IPS-20b (cell line): ENCODE measurements around the gene CTSZ.
A peak's percentile ranks its signal among the peaks of the same experiment; 100 is the strongest.

Experiments used
- H3K27ac ChIP-seq: one replicate; pipeline ENCODE4 v1.5.1; 2013; ENCODE audit warnings: low read length
- H3K27me3 ChIP-seq: 2 replicates; pipeline ENCODE4 v1.6.1; 2013; ENCODE audit warnings: mild to moderate bottlenecking, low read length, inconsistent platforms; ENCODE audit not compliant: insufficient read depth
- H3K36me3 ChIP-seq: 2 replicates; pipeline ENCODE4 v1.6.1; 2013; ENCODE audit warnings: low read depth, mild to moderate bottlenecking, inconsistent platforms, low read length, moderate library complexity; ENCODE audit not compliant: insufficient read depth
- H3K4me1 ChIP-seq: 2 replicates; pipeline ENCODE4 v1.6.1; 2013; ENCODE audit warnings: mild to moderate bottlenecking, control low read depth, inconsistent platforms, low read length, moderate library complexity; ENCODE audit not compliant: insufficient read depth
- H3K4me3 ChIP-seq: 2 replicates; pipeline ENCODE4 v1.5.1; 2013; ENCODE audit warnings: mild to moderate bottlenecking, low read length, inconsistent platforms
- H3K9ac ChIP-seq: 2 replicates; pipeline ENCODE4 v1.6.1; 2013; ENCODE audit warnings: low read depth, mild to moderate bottlenecking, inconsistent platforms, low read length, moderate library complexity
- H3K9me3 ChIP-seq: 2 replicates; pipeline ENCODE4 v1.6.1; 2013; ENCODE audit warnings: mild to moderate bottlenecking, low read depth, low read length, inconsistent platforms; ENCODE audit not compliant: insufficient read depth

The CTSZ gene

DNA sequence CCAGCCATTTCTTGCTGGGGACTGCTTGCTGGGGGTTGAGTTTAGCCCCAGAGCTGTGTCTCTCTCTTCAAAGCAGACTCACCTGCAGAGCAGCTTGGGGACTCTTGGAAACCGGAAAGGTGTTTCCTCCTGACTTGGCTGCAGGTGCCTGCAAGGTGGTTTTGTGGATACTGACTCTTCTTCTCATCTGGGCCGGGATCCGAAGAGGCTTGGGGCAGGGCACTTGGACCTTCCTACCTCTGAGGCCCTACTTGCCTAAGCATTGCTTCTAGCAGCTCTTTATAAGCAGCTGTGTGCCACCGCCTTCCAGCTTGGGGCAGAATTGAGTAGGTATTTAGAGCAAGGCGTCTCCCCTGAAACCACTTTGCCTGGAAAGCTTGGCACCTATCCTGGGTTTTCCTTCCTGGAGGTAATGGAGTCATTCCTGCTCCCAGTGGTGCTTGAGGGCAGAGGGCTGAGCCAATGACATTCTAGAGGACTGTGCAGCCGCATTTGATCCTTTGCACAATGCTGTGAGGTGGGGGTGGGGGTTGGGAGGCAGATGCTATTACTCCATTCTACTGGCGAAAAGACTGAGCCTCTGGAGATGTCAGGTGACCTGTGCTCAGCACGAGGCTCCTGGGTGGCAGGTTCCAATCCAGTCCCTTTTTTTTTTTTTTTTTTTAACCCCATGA, 3.4 kb upstream of the CTSZ start:
- H3K27me3 ChIP-seq: peaks cover 37% of the 10 kb centered on the region
- peaks cover 6% of the 10 kb centered on the region for H3K4me1 ChIP-seq
- no peak overlapping the region for H3K27ac ChIP-seq
- H3K36me3 ChIP-seq: no peaks in the 10 kb centered on the region
- no peak overlapping the region for H3K4me3 ChIP-seq
- H3K9me3 ChIP-seq: no peaks in the 10 kb centered on the region
- H3K9ac ChIP-seq: no peak overlapping the region

DNA sequence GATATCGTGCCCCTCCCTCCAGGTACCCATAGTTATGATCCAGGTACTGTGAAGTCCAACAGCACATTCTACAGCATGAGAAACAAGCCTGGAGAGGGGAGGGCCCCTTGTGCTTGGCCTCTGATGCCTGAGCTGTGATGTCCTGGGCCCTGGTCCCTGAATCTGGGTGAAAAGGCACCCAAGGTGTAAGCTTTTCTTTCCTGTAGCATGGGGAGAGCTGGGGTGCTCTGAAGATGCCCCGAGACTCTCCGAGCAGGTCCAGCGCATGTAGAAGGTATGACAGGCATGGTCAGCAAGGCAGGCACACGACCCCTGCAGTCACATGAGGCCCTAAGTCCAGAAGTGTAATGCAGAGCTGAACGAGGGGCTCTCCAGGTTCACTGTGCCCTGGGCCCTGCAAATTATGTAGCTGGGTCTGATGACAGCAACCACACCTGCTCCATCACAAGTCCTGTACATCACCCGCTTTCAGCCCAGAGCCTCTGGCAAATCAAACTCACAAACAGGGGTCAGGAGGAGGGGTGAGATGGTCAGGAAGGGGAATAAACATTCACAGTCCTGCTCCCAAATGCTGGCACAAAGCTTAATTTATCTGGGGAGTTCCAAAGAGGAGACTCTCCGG, 1.8 kb upstream of the CTSZ start:
- H3K27me3 ChIP-seq: peaks cover 32% of the 10 kb centered on the region
- no peaks in the 10 kb centered on the region for H3K36me3 ChIP-seq
- H3K9me3 ChIP-seq: no peaks in the 10 kb centered on the region
- H3K4me3 ChIP-seq: no peak overlapping the region
- no peak overlapping the region for H3K27ac ChIP-seq
- H3K9ac ChIP-seq: no peak overlapping the region
- H3K4me1 ChIP-seq: peaks cover 6% of the 10 kb centered on the region

DNA sequence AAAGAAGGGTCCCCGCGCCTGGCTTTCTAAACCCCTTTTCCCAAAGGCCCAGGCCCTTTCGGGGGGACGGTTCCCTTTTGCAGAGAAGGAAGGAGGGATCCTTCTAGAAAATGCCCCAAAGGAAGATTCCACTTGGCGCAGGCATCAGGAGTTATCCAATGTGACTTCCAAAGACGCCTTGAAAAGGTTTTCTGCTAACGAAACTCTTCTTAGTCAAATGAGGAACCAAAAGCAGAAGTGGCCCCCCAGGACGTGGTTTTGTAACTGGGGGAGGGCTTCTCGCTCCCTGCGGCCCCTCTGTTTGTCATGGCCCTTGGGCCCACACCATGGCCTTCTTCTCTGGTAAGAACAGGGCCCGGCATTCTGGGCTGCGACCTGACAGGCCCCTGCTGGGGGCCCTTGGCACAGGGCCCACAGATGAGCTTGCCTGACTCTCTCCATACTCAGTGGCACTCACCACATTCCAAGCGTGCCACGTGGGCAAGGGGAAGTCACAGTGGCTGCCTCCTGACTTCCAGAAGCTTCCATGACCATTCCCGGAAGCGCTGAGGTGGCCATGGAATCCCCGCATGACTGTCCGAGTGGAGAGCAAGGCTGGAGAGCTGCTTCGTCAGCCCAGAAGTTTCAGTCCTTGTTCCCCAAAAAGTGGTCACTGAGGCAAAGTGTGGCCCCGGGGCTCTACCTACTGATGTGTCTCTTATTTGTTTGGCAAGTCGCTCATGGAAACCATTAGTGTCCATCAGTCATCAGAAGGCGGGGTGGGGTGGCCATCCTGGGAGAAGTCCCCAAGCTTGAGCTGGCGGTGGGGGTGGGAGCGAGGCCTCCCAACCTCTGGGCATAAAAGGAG, 834 bp upstream of the CTSZ start:
- peak overlapping the region; percentile 56; the same call in 1 of the 2 replicates for H3K4me3 ChIP-seq

DNA sequence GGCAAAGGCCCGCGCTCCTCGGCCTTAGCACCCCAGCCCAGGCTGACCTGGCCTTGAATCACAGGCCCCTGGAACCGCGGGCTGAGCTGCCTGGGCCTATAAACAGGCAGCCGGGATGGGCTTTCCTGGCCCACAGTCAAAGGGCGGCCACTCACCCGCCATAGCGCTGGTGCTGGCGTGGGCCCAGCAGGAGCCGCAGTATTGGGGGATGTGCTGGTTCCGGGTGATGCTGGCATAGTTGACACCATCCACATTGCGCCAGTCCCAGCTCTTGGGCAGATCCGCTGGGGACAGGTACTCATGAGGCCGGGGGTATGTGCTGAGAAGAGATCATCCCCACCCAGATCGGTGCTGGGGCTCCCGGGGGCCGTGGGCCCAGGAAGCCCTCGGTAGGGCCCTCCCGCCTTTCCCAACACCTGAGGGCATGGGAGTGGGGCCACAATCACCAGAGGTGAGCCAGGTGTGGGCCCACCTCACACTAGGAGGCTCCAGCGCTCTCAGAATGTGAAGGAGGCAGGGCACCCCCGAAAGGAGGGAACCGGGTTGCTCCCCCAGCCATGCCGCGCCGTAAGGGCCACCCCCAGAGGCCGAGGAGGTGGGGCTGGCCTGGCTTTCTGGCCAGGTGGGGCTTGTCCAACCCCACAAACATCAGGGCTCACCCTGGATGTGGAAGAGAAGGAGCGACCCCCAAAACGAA, 739 bp downstream of the CTSZ start:
- H3K4me1 ChIP-seq: peaks cover 6% of the 10 kb centered on the region
- no peaks in the 10 kb centered on the region for H3K9me3 ChIP-seq
- H3K9ac ChIP-seq: peak overlapping the region; percentile 64; the same call in 1 of the 2 replicates
- H3K36me3 ChIP-seq: no peaks in the 10 kb centered on the region
- no peak overlapping the region for H3K27ac ChIP-seq
- H3K4me3 ChIP-seq: peak overlapping the region; percentile 69
- H3K27me3 ChIP-seq: peaks cover 26% of the 10 kb centered on the region

More for the DNA sequence above, 834 bp upstream of the CTSZ start:
- Histone ChIP-seq H3K27ac (no peak overlapping the region), H3K27me3 (peaks cover 29% of the 10 kb centered on the region), H3K9me3 (no peaks in the 10 kb centered on the region), H3K9ac (peak overlapping the region; percentile 65; the same call in 1 of the 2 replicates), H3K36me3 (no peaks in the 10 kb centered on the region), H3K4me1 (peaks cover 6% of the 10 kb centered on the region)

DNA sequence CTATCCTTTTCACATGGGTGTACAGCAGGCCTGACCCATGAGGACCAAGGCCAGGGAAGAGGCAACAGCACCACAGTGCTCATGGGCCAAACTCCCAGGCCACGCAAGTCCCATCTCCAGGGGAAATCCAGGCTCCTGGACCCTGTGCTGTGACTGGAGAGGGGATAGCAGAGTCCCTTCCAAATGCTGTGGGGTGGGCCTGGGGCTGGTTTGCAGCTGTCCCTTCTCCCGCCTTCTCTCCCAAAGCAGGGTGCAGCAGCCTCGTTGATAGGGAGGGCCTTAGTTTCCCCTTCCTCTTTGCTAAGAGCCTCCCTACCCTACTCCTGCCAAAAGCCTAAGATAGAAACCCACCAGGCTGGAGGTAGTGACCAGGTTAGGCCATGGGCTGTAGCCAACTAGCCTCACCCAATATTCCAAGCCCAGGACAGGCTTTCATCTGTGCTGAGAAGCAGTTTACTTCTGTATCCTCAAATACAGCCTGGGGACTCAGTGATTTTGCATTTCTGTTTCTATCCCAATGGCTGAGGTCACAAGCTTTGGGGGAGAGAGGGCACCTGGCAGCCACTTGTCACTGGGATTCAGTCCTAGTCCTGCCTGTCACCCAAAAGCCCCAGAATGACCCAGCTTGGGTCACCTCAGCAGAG, 1.4 kb downstream of the CTSZ start:
- Histone ChIP-seq H3K27ac (no peak overlapping the region), H3K4me1 (peaks cover under 1% of the 10 kb centered on the region; the same call in 1 of the 2 replicates), H3K9ac (no peak overlapping the region), H3K9me3 (no peaks in the 10 kb centered on the region), H3K4me3 (no peak overlapping the region), H3K27me3 (peaks cover 26% of the 10 kb centered on the region), H3K36me3 (no peaks in the 10 kb centered on the region)

DNA sequence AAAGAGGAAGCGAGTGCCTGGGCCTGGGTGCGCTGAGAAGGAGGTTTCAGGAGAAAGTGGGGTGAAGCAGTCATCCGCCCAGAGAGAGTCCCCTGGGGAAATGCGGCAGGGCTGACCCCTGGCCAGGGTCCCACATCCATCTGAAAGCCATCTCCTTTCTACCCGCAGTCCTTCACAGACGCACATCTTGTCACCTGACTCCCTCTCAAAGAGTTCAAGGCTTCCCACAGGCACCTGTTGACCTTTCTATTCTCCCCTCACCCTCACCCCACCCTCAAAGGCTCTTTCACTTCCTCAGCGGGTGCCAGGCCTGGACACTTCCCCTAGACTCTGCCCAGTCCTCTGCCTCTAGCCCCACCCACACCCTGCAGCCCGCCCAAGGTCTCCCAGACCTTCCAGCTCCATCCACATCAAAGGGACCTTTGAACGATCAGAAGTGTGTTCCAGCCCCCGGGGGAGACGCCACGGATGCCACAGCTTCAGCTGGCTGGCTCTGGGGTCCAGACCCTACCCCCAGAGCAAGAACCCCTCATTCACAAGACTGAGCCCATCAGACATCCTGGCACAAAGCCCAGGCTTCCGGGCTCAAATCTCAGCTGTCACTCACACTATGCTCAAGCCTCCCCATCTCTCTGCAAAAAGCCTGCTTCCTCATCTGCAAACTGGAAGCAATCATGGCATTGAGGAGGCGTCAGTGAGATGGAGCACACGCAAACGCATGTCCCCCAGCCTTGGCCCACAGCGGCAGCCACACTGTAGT, 2.1 kb downstream of the CTSZ start:
- Histone ChIP-seq H3K4me1 (no peaks in the 10 kb centered on the region), H3K36me3 (no peaks in the 10 kb centered on the region), H3K9me3 (no peaks in the 10 kb centered on the region), H3K27me3 (peaks cover 26% of the 10 kb centered on the region), H3K9ac (no peak overlapping the region), H3K27ac (no peak overlapping the region), H3K4me3 (no peak overlapping the region)

DNA sequence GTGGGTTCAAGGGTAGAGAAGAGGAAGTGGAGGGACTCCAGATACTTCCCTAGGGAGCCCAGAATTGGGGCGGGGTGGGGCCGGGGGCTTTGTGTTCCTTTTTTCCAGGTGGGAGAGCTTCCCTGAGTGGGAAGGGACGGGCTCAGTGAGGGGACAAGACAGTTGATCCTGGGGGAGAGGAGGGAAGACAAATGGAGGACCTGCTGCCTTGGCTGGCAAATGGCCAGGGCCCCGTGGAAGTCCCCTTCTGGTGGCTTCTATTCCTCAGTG, 2.6 kb downstream of the CTSZ start:
- H3K9ac ChIP-seq: no peak overlapping the region
- no peak overlapping the region for H3K4me3 ChIP-seq
- H3K4me1 ChIP-seq: no peaks in the 10 kb centered on the region
- no peaks in the 10 kb centered on the region for H3K36me3 ChIP-seq
- no peak overlapping the region for H3K27ac ChIP-seq
- H3K27me3 ChIP-seq: peaks cover 26% of the 10 kb centered on the region
- H3K9me3 ChIP-seq: no peaks in the 10 kb centered on the region

DNA sequence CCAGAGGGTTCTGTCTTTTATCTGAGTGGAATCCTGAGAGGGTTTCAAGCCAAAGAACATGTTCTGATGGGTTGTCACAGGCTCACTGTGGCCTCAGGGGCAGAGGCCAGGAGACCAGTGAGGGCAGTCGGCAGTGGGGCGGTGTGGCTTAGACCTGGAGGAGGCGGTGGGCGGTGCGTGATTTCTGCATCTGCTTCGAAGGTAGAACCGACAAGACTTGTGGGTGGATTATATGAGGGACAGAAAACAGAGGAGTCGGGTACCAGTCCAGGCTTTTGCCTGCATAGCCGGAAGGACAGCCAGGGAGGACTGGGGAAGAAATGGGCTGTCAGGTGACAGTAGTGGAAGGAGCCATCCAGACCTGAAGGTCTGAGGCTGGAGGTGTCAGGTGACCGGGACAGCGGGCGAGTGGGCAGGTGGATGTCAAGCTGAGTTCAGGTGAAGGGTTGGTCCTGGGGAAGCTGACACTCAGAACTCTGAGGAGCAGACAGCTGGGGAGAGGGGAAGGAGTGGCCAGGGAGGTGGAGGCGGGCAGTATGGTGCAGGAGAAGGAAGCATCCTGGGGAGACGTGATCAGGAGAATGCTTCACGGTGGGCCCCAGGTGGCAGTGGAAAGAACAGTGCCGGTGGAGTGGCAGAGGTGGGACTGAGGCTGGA, 3.1 kb downstream of the CTSZ start:
- H3K4me3 ChIP-seq: no peak overlapping the region
- H3K4me1 ChIP-seq: no peaks in the 10 kb centered on the region
- no peaks in the 10 kb centered on the region for H3K9me3 ChIP-seq
- no peak overlapping the region for H3K9ac ChIP-seq
- H3K27ac ChIP-seq: no peak overlapping the region
- no peaks in the 10 kb centered on the region for H3K36me3 ChIP-seq
- peaks cover 22% of the 10 kb centered on the region for H3K27me3 ChIP-seq

DNA sequence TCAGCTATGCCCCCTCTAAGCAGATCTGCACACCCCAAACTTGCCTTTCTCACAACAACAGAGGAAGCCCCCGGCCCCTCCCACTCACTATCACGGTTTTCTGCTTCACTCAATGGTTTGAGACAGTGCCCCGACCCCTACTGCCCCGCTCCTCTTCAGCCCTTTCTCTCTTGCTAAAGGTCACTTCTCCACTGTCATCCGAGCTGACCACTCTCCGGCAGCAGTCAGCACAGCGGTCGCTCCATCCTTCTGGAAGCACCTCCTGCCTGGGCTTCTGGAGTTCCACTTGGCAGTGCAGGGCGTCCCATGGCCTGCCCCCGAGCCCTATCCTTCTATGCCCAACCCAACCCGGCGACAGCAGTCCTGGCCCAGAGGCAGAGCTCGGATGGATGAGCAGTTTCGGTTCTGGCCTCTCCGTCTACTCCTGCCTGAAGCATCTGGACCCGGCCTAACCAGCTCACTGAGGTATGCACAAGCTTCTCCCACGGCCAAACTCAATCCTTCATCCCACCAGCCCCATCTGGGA, 4.1 kb downstream of the CTSZ start:
- no peaks in the 10 kb centered on the region for H3K9me3 ChIP-seq
- H3K4me1 ChIP-seq: no peaks in the 10 kb centered on the region
- no peak overlapping the region for H3K9ac ChIP-seq
- H3K4me3 ChIP-seq: no peak overlapping the region
- H3K36me3 ChIP-seq: 0 out of 2 replicates have a peak, but pooled peaks cover 2% of the 10 kb centered on the region
- no peak overlapping the region for H3K27ac ChIP-seq
- H3K27me3 ChIP-seq: peaks cover 12% of the 10 kb centered on the region

DNA sequence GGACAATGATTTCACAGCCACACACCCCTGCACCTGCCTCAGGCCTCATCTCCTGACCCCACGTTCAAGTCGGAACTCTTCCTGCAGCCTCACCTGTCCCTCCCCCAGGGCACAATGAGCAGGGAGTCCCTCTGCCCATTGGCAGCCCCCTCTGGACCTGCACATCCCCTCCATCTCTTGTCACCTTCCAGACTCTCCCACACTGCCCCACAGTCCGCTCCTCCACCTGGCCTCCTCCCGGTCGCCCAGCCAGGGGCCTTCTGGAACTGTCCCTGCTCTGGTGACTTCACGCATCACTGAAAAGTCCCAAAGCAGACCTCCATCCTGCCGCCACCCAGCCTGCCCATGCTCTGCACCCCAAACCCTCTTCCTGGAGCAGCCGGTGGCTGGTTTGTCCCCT, 4.7 kb downstream of the CTSZ start:
- Histone ChIP-seq H3K9me3 (no peaks in the 10 kb centered on the region), H3K36me3 (0 out of 2 replicates have a peak, but pooled peaks cover 5% of the 10 kb centered on the region)

More for the DNA sequence above, 4.7 kb downstream of the CTSZ start:
- Histone ChIP-seq H3K9ac (no peak overlapping the region), H3K4me3 (no peak overlapping the region), H3K27ac (no peak overlapping the region), H3K4me1 (no peaks in the 10 kb centered on the region), H3K27me3 (peaks cover 6% of the 10 kb centered on the region; the same call in 1 of the 2 replicates)
